Skin epidermis (tissue), 12 donors: Measurements from ENCODE around the gene TPRA1.
"Not testable (repeated sequence)": the region's sequence is repeated elsewhere in the genome, so short reads cannot be mapped to it uniquely, and the experiment has no call there.

Experiments used
- H3K27ac ChIP-seq, 21 experiments: fragments of 200-600 bp; sonication (generic) in 11 of 21; one replicate each; pipeline ENCODE4 v1.5.0; 2020; ENCODE audit warnings: mild to moderate bottlenecking in 3 of 21, inconsistent platforms in 2 of 21, moderate library complexity in 2 of 21
- H3K4me3 ChIP-seq, 7 experiments: fragments of 200-600 bp; sonication (generic) in 2 of 7; one replicate each; pipeline ENCODE4 v1.5.0; 2020; ENCODE audit warnings: inconsistent platforms in 2 of 7, mild to moderate bottlenecking in 2 of 7, moderate library complexity in 1 of 7

The TPRA1 gene

DNA sequence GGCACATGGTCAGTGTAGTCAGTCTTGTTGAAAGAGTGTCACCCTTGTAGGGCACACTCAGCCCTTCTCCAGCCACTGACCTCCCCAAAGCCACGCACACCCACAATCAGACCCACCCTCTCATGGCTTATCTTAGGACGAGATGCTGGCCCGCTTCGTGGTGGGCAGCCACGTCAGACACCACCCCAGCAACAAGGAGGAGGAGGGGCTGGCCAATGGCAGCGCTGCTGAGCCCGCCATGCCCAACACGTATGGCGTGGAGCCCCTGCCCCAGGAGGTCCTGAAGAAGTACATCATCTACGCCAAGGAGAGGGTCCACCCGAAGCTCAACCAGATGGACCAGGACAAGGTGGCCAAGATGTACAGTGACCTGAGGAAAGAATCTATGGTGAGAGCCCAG, 28.4 kb upstream of the TPRA1 start:
- no peak overlapping the region for H3K4me3 ChIP-seq
- no peak overlapping the region for H3K27ac ChIP-seq

DNA sequence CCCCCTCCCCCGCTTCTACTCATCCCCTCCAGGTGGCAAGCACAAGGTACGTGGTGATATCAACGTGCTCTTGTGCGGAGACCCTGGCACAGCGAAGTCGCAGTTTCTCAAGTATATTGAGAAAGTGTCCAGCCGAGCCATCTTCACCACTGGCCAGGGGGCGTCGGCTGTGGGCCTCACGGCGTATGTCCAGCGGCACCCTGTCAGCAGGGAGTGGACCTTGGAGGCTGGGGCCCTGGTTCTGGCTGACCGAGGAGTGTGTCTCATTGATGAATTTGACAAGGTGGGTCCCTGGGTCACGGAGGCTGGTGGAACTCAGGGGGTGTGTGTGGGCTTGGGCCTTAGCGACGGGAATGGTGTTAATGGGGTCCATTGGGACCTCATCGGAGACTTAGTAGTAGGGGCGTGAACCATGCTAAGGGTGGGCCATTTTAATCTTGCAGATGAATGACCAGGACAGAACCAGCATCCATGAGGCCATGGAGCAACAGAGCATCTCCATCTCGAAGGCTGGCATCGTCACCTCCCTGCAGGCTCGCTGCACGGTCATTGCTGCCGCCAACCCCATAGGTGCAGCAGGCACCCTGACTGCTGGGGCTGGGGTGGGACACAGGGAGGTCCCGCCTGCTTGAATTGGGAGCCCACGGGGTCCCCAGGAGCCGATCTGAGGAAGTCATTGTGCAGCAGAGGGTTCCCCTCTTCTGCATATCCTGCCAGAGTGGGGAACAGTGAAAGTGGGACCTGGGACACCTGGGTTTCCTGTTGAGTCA, 26.5 kb upstream of the TPRA1 start:
- H3K27ac ChIP-seq, result no peak overlapping the region

DNA sequence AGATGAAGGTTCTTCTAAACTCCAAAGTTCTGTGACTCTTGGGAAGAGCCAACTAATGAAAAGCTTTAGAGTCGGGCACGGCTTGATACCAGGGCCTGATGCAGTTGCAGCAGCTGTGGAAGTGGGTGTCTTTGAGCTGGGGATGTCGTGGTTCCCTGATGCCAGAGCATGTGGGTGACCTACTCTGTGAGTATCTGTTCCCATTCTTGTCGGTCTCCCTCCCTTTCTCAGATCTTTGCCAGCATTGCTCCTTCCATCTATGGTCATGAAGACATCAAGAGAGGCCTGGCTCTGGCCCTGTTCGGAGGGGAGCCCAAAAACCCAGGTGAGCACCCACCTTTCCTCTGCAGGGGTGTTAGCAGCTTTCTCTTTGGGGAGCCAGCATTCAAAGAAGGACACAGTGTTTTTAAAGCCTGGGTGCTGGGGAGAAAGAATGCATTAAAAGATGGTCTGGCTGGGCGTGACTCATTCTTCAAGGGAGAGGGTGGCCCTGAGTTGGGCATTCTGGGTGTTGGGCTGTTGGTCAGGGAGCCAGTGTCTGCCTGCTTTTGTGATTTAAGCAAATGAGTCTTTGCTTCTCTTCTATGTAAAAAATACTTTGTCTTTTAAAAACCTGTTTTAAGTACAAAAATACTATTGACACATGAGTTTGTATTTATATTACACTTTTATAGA, 25.2 kb upstream of the TPRA1 start:
- Histone ChIP-seq H3K4me3 (no peak overlapping the region), H3K27ac (no peak overlapping the region)

More for the DNA sequence above, 26.5 kb upstream of the TPRA1 start:
- no peak overlapping the region for H3K4me3 ChIP-seq

DNA sequence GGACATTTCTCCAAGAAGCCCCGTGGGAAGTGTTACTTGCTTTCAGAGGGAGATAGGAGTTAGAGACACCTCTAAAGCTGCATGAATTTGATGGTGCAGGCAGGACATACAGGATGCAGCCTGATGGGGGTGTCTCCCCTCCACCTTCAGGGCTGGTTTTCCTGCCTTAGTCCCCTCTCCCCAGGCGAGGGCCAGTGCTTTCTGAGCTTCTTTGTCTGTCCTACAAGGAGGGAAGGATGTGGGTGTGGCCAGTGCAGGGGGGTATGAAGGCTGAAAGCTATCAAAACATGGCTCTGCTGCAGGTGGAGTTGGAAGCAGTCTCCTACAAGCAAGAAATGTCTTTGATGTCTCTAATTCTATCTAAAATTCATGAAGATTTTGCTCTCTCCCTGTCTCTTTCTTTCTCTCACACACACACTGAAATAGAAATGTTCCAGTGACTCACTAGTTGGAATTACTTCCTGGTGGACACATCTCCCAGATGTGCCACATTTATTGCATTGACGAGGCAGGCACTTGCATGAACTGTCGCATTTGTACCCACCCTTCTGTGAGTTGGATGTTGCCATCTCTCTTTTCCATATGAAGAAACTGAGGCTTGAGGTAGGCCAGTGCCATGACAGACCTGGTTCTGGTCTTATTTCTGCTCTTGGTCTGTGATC, 24.5 kb upstream of the TPRA1 start:
- H3K27ac ChIP-seq, result no peak overlapping the region
- H3K4me3 ChIP-seq, result no peak overlapping the region

DNA sequence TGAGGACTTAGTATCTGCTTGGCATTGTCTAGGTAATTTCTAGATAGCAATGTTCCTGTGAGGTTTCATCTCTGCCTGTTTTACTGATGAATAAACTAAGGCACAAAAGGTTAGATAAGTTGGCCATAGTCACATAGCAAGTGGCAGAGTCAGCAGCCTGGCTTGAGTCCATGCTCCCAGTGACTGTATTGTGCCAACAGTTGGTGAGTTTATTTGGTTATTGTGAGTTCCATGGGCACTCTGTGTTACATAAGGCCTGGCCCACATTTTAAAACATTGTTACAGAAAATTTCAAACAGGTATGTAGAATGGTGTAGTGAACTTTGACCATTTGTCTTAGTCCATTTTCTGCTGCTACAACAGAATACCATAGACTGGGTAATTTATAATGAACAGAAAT, 22.9 kb upstream of the TPRA1 start:
- H3K4me3 ChIP-seq, result no peak overlapping the region
- no peak overlapping the region for H3K27ac ChIP-seq

DNA sequence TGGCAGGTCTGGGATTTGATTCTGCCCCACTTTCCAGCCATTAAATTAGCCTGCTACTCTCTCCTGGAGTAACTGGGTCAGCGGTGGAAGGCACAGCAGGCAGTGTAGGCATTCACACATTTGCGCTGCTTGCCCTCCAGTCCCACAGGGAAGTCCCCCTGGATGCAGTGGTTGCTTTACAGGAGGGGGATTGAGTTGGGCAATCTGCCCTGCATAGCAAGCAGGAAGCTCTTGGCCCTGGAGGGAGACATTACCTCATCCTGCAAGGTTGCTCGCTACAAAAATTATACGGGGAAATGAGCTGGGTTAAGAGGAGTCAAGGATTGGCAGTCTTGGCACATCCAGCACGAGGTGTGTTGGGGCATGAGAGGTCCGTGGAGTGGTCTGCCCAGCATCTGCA, 22.4 kb upstream of the TPRA1 start:
- H3K4me3 ChIP-seq, result no peak overlapping the region

DNA sequence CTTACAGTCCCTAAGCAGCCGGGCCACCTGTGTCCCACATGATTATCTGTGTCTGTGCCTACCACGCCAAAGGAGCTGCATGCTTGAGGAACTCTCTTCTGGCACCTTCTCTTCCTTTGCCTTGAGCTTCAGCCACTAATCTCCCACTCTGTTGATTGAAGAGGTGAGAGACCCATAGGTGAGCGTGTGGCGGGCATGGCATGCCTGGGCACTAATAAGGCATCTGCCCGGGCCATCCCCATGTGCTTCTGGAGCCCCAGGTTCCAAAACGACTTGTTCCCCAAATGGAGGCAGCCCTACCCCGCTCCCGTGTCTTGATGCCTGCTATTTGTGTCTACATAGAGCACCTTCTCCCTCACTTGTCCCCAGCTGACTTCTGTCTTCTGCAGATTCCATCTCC, 20.7 kb upstream of the TPRA1 start:
- no peak overlapping the region for H3K27ac ChIP-seq
- H3K4me3 ChIP-seq, result no peak overlapping the region

More for the DNA sequence above, 22.4 kb upstream of the TPRA1 start:
- no peak overlapping the region for H3K27ac ChIP-seq

DNA sequence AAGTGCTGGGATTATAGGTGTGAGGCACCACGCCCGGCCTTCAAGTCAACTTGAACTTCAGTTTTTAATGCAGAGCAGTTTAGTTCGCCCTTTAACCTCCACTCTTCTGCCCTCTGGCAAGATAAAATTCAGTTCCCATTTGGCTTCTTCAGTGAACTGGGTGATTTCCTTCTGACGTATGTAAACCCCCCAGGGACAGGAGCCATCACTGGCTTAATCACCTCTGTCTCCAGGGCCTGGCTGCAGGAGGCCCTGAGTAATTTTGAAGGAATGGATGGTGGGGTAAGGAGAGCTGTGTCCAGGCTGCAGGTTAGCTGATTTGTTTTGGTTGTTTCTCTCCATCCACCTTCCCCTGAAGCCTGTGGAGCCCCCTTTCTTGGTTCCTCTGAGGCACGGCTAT, 19.6 kb upstream of the TPRA1 start:
- no peak overlapping the region for H3K27ac ChIP-seq
- no peak overlapping the region for H3K4me3 ChIP-seq

DNA sequence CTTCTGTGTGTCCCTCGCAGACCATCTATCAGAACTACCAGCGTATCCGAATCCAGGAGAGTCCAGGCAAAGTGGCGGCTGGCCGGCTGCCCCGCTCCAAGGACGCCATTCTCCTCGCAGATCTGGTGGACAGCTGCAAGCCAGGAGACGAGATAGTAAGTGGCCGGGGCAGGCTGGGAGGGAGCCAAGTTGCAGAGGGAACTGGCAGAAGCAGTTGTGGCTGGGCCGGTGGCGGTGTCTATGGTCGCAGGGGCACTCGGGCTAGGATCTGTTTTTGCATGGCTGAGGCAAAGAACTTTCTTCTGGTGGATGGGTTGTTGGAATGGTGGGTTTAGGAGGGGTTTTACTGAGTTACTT, 17.8 kb upstream of the TPRA1 start:
- Histone ChIP-seq H3K4me3 (no peak overlapping the region), H3K27ac (no peak overlapping the region)

DNA sequence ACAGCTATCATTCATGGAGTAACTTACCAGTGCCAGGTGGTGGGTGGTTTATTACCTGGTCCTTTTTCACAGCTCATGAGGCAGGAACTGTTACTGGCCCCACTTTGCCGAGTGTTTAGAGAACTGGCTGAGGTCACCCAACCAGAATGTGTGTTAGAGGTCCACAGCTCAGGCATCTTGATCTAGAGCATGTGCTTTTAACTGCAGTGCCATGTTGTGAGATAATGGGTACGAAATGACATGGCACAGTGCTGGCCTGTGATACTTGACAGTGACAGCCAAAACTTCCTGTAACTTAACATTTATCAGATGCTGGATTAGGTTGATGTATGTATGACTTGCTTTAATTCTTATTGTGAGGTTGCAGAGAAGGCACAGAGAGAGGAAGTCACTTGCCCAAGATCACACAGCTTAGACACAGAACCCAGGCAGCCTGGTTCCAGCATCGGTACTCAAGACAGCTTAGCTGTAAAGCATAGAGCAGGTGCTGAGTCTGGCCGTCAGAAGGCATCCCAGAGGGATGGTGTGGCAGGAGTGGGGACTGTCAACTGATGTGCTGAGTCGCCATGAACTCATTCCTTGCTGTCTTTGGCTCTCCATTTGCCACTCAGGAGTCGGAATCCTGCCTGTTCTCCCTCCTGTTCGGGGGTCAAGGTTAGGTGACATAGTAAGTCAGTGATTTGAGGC, 17.3 kb upstream of the TPRA1 start:
- no peak overlapping the region for H3K27ac ChIP-seq
- no peak overlapping the region for H3K4me3 ChIP-seq

DNA sequence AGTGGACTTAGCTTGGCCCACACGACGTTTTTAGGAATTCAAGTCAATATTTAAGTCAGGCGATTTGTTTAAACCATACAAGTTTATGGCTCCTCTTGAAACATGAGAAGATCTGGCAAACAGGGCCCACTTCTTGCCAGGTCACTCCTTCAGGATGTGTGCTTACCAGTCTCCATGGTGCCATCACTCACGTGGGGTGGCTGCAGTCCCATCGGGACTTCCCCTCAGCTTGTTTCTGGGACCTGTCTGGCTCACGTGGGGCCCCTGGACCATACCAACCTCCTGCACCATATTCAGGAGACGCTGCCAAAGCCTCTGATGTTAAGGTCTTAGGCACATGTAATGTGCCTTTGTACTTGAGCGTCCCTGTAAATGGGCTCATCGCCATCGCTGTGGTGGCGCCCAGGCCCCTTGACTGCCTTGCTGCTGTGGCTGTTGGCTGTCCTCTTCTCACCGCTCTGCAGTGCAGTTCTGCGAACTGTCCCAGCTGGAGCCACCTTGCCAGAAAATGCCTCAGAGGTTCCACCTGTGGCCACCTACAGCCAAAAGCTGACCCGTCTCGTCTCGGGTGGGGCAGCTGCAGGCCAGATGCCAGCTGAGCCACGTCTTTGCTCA, 16.6 kb upstream of the TPRA1 start:
- Histone ChIP-seq H3K27ac (no peak overlapping the region), H3K4me3 (no peak overlapping the region)

DNA sequence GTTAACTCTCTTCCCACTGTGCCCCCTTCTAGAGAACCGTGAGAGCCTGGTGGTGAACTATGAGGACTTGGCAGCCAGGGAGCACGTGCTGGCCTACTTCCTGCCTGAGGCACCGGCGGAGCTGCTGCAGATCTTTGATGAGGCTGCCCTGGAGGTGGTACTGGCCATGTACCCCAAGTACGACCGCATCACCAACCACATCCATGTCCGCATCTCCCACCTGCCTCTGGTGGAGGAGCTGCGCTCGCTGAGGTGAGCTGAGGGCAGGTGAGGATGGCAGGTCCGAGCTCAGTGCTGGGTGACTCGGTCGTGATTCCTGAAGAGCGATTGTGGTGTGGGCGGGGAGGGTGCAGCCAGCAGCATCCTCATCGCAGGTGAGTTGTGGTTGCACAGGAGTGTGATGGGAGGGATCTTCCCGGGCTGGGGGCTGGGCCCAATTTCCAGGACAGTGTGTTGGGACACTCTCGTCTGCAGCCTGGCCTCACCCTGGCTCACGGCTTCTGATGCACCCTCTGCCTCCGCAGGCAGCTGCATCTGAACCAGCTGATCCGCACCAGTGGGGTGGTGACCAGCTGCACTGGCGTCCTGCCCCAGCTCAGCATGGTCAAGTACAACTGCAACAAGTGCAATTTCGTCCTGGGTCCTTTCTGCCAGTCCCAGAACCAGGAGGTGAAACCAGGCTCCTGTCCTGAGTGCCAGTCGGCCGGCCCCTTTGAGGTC, 15.7 kb upstream of the TPRA1 start:
- Histone ChIP-seq H3K4me3 (no peak overlapping the region), H3K27ac (no peak overlapping the region)

DNA sequence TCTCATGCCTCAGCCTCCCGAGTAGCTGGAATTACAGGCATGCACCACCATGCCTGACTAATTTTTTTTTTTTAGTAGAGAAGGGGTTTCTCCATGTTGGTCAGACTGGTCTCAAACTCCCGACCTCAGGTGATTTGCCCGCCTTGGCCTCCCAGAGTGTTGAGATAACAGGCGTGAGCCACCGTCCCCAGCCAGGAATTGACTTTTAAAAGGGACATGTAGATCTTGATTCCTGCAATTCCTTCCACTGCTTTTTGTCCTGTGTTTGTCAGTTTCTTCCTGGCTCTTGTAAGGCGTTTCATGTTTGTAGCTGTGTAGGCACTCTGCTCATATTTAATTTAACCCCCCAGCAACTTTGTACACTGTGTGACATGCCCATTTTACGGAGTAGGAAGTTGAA, 15.0 kb upstream of the TPRA1 start:
- H3K27ac ChIP-seq, H3K4me3 ChIP-seq: not testable (repeated sequence)

DNA sequence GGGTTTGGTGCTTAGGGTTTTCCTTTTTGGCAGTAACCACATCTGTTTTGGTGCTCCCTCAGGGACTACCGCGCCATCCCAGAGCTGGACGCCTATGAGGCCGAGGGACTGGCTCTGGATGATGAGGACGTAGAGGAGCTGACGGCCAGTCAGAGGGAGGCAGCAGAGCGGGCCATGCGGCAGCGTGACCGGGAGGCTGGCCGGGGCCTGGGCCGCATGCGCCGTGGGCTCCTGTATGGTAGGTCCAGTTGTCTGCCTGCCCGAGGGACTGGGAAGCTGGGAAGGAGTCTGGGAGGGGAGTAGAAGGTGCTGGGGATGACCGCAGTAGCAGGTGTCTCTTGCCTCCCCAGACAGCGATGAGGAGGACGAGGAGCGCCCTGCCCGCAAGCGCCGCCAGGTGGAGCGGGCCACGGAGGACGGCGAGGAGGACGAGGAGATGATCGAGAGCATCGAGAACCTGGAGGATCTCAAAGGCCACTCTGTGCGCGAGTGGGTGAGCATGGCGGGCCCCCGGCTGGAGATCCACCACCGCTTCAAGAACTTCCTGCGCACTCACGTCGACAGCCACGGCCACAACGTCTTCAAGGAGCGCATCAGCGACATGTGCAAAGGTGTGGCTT, 14.1 kb upstream of the TPRA1 start:
- H3K4me3 ChIP-seq, result no peak overlapping the region
- no peak overlapping the region for H3K27ac ChIP-seq

DNA sequence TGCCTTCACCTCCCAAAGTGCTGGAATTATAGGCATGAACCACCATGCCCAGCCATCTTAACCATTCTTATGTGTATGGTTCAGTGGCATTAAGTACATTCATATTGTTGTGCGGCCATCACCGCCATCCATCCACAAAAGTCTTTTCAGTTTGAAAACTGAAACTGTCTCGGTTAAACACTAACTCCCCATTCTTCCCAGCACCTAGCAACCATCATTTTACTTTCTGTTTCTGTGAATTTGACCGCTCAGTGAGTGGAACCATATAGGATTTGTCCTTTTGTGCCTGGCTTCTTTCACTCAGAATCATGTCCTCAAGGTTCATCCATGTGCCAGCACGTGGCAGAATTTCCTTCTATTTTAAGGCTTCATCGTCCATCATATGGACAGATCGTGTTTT, 13.5 kb upstream of the TPRA1 start:
- H3K27ac ChIP-seq, result no peak overlapping the region
- H3K4me3 ChIP-seq, result no peak overlapping the region

DNA sequence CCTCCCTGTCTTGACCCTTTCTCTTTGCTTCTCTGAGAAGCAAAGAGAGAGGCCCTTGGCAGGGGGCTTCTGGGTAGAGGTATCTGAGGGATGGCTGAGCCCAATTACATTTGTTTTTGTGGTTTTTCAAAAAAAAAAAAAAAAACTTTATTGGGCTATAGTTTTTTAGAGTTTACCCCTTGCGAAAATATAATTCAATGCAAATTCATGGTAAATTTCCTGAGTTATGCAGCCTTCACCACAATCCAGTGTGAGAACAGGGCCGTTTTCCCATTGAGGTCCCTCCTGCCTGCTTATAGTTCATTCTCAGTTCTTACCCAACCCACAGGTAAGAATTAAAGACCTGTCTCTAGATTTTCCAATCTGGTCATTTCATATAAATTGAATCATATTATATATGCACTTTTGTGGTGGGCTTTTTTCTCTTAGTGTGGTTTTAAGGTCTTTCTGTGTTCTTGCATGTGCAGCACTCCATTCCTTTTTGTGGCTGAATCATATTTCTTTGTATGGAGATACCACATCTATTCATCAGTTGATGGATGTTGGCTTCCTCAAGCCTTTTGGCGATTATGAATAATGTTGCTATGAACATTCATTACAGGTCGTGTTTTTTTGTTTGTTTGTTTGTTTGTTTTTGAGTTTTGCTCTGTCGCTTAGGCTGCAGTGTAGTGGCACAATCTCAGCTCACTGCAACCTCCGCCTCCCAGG, 10.4 kb upstream of the TPRA1 start:
- no peak overlapping the region for H3K27ac ChIP-seq
- H3K4me3 ChIP-seq, result no peak overlapping the region

DNA sequence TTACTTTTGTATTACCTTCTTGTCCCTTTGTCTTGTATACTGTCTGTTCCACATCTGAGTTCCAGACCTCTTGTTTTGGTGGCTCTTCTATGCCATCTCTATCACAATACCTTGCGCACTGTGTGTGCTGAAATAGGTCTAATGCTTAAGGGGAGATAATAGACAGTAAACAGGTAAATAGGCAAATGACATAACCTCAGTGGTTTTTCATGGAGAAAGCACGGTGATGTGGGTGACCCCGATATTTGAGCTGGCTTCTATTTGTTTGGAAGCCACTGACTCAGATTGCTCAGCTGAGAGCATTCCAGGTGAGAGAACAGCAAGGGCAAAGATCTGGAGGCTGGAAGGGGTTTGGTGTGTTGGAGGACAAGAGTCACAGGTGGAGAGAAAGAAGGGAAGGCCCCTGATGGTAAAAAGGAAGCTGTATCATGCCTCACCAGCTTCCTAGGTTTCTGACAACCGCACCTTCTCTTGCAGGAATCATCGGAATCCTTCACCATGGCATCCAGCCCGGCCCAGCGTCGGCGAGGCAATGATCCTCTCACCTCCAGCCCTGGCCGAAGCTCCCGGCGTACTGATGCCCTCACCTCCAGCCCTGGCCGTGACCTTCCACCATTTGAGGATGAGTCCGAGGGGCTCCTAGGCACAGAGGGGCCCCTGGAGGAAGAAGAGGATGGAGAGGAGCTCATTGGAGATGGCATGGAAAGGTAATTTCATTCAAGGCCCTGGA, 8.5 kb upstream of the TPRA1 start:
- Histone ChIP-seq H3K27ac (peak overlapping the region in 17 of 21 experiments; percentile 33 to 83 (median 67)), H3K4me3 (peak overlapping the region; percentile 48 to 63 (median 53))
